HepG2 (cell line): Measurements from ENCODE around the gene ZFX. TPM values are rescaled to one million over a fixed set of nuclear protein-coding genes. Genes with fewer than 3 reads are reported as not detected.
A peak's percentile ranks its signal among the peaks of the same experiment; 100 is the strongest.

ENCODE experiments used
- ARID5B ChIP-seq: IDR thresholded peaks from 2 replicates; pipeline ENCODE4 v1.4.0; 2020; ENCODE audit warnings: mild to moderate bottlenecking, missing genetic modification reagents
- BCL3 ChIP-seq: sonication (generic); formaldehyde crosslinking; IDR thresholded peaks from 2 replicates; pipeline ENCODE4 v1.5.1; 2020; ENCODE audit warnings: mild to moderate bottlenecking, missing genetic modification reagents, moderate library complexity
- CEBPG ChIP-seq: IDR thresholded peaks from 2 replicates; pipeline ENCODE4 v1.6.1; 2016
- FOXK2 ChIP-seq: fragments of 450-650 bp; IDR thresholded peaks from 2 replicates; pipeline ENCODE4 v1.6.1; 2016
- HDAC1 ChIP-seq: sonication (generic); formaldehyde crosslinking; IDR thresholded peaks from 2 replicates; pipeline ENCODE4 v1.5.1; 2020; ENCODE audit warnings: mild to moderate bottlenecking, missing genetic modification reagents
- HNRNPL ChIP-seq: fragments of 200-400 bp; formaldehyde crosslinking; IDR thresholded peaks from 2 replicates; pipeline ENCODE4 v1.6.1; 2017; ENCODE audit warnings: mild to moderate bottlenecking, low read depth, low read length
- JUNB ChIP-seq: sonication (generic); formaldehyde crosslinking; IDR thresholded peaks from 2 replicates; pipeline ENCODE4 v1.8.0; 2022; ENCODE audit warnings: missing genetic modification reagents, mild to moderate bottlenecking, borderline replicate concordance
- KAT8 ChIP-seq: IDR thresholded peaks from 2 replicates; pipeline ENCODE4 v1.6.1; 2016; ENCODE audit warnings: missing genetic modification reagents, missing compliant biosample characterization
- KDM5B ChIP-seq: sonication (generic); formaldehyde crosslinking; IDR thresholded peaks from 2 replicates; pipeline ENCODE4 v1.4.0; 2020; ENCODE audit warnings: missing genetic modification reagents, mild to moderate bottlenecking, borderline replicate concordance
- MLLT10 ChIP-seq: sonication (generic); formaldehyde crosslinking; IDR thresholded peaks from 2 replicates; pipeline ENCODE4 v1.4.0; 2020; ENCODE audit warnings: missing genetic modification reagents
- MTF1 ChIP-seq: sonication (generic); formaldehyde crosslinking; IDR thresholded peaks from 2 replicates; pipeline ENCODE4 v1.5.0; 2020; ENCODE audit warnings: missing genetic modification reagents
- MXD1 ChIP-seq: sonication (generic); formaldehyde crosslinking; IDR thresholded peaks from 2 replicates; pipeline ENCODE4 v1.4.0; 2020; ENCODE audit warnings: mild to moderate bottlenecking, missing genetic modification reagents
- MYC ChIP-seq: sonication (generic); formaldehyde crosslinking; IDR thresholded peaks from 2 replicates; pipeline ENCODE4 v1.9.0; 2021; ENCODE audit warnings: missing genetic modification reagents, borderline replicate concordance
- SAP130 ChIP-seq: IDR thresholded peaks from 2 replicates; pipeline ENCODE4 v1.6.1; 2016; ENCODE audit warnings: low read depth
- TBL1XR1 ChIP-seq: fragments of 150-350 bp; IDR thresholded peaks from 2 replicates; pipeline ENCODE4 v1.6.1; 2014; ENCODE audit warnings: borderline replicate concordance, low read length; ENCODE audit not compliant: partially characterized antibody
- TBX3 ChIP-seq: fragments of 450-650 bp; IDR thresholded peaks from 2 replicates; pipeline ENCODE4 v1.6.1; 2017; ENCODE audit warnings: antibody characterized with exemption, mild to moderate bottlenecking, inconsistent platforms, borderline replicate concordance
- TGIF2 ChIP-seq: IDR thresholded peaks from 2 replicates; pipeline ENCODE4 v1.6.1; 2016; ENCODE audit warnings: control low read depth, missing compliant biosample characterization
- TOE1 ChIP-seq: sonication (generic); formaldehyde crosslinking; IDR thresholded peaks from 2 replicates; pipeline ENCODE4 v1.4.0; 2020; ENCODE audit warnings: mild to moderate bottlenecking, missing genetic modification reagents
- ZBTB26 ChIP-seq: IDR thresholded peaks from 2 replicates; pipeline ENCODE4 v1.6.1; 2016; ENCODE audit warnings: missing compliant biosample characterization, missing genetic modification reagents, borderline replicate concordance
- ZC3H13 ChIP-seq: sonication (generic); formaldehyde crosslinking; IDR thresholded peaks from 2 replicates; pipeline ENCODE4 v1.8.1; 2023; ENCODE audit warnings: mild to moderate bottlenecking, missing genetic modification reagents, moderate library complexity
- ZFP37 ChIP-seq: sonication (generic); formaldehyde crosslinking; IDR thresholded peaks from 2 replicates; pipeline ENCODE4 v1.4.0; 2020; ENCODE audit warnings: missing genetic modification reagents, borderline replicate concordance
- ZFYVE20 ChIP-seq: sonication (generic); formaldehyde crosslinking; IDR thresholded peaks from 2 replicates; pipeline ENCODE4 v1.8.0; 2023; ENCODE audit warnings: low read depth, mild to moderate bottlenecking, moderate library complexity, missing genetic modification reagents, borderline replicate concordance
- ZNF12 ChIP-seq: sonication (generic); formaldehyde crosslinking; IDR thresholded peaks from 2 replicates; pipeline ENCODE4 v1.5.0; 2020; ENCODE audit warnings: missing genetic modification reagents
- ZNF367 ChIP-seq: sonication (generic); formaldehyde crosslinking; IDR thresholded peaks from 2 replicates; pipeline ENCODE4 v1.4.0; 2020; ENCODE audit warnings: missing genetic modification reagents, borderline replicate concordance
- ZNF777 ChIP-seq: sonication (generic); formaldehyde crosslinking; IDR thresholded peaks from 2 replicates; pipeline ENCODE4 v1.4.0; 2020; ENCODE audit warnings: missing genetic modification reagents
- ZNF879 ChIP-seq: sonication (generic); formaldehyde crosslinking; IDR thresholded peaks from 2 replicates; pipeline ENCODE4 v1.8.1; 2023; ENCODE audit warnings: missing genetic modification reagents
- polyA plus RNA-seq, 8 experiments: library from polyadenylated mRNA; depleted of rRNA in 3 of 8; stranded (reverse) in 7 of 8; unstranded in 1 of 8; fragments of >200 nt; fragmentation: Illumina TruSeq in 4 of 8; extraction: Trizol in 4 of 8; gene quantifications; 2 replicates each; pipeline versions ENCODE4 v1.2.1 to v1.2.3, GENCODE V29; 2011 to 2016; ENCODE audit warnings: low read depth in 4 of 8, missing spikeins in 1 of 8, mixed read lengths in 1 of 8; ENCODE audit not compliant: insufficient read depth in 1 of 8
- total RNA-seq, 5 experiments: library from RNA; depleted of rRNA; stranded (reverse); fragments of >200 nt; fragmentation: Illumina TruSeq; extraction: Trizol; gene quantifications; 2 replicates each; pipeline ENCODE4 v1.2.3, GENCODE V29; 2016; ENCODE audit warnings: low read depth in 1 of 5
- TF ChIP-seq, protein P1 (sequence below): IDR thresholded peaks from 2 replicates; pipeline ENCODE4 v1.6.1; 2016; ENCODE audit warnings: control low read depth

Gene ZFX
- total and polyA plus RNA-seq, 2 of the 13 experiments (the other 11 are each of a cell fraction or from before 2014, with no cell fraction given) = 13.8 to 37.3 TPM

DNA sequence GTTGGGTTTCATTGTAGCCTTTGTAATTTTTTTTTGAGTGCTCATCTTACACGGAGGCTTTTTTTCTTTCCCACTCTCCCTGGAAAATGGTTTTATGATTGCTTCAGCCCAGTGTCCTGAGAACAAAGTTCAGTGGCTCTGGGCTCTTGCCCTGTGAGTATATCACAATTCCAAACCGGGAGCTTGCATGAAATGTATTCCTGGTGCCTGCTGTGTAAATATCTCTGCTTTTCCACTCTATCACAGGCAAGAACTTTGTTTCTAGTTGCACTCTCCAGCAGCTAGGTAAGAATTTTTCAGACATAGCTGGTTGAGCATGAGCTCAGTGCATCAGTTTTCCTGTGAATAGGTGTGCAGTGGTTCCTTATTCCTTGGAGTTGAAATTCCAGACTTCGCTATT lies 103.5 kb downstream of the ZFX start (continued):
- no peak for TF ChIP-seq MXD1 (CRISPR knock-in tag)
- TF ChIP-seq ZNF879 (CRISPR knock-in tag) = no peak
- no peak for TF ChIP-seq MTF1 (CRISPR knock-in tag)
- TF ChIP-seq ZFYVE20 = no peak
- no peak for TF ChIP-seq BCL3 (CRISPR knock-in tag)
- no peak for TF ChIP-seq HDAC1 (CRISPR knock-in tag)
- no peak for TF ChIP-seq FOXK2
- no peak for TF ChIP-seq ZBTB26
- TF ChIP-seq ZNF777 (CRISPR knock-in tag) = no peak
- no peak for TF ChIP-seq MYC (CRISPR knock-in tag)
- no peak for TF ChIP-seq KAT8 (CRISPR knock-in tag)
- TF ChIP-seq ZNF367 (CRISPR knock-in tag) = no peak
- peak; percentile 67 for TF ChIP-seq ARID5B
- peak; percentile 13; the same call in 1 of the 2 replicates for TF ChIP-seq SAP130 (CRISPR knock-in tag)
- TF ChIP-seq, protein P1, sequence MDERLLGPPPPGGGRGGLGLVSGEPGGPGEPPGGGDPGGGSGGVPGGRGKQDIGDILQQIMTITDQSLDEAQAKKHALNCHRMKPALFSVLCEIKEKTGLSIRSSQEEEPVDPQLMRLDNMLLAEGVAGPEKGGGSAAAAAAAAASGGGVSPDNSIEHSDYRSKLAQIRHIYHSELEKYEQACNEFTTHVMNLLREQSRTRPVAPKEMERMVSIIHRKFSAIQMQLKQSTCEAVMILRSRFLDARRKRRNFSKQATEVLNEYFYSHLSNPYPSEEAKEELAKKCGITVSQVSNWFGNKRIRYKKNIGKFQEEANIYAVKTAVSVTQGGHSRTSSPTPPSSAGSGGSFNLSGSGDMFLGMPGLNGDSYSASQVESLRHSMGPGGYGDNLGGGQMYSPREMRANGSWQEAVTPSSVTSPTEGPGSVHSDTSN = no peak
- no peak for TF ChIP-seq MLLT10 (CRISPR knock-in tag)
- TF ChIP-seq CEBPG (CRISPR knock-in tag) = peak; percentile 60
- TF ChIP-seq HNRNPL = no peak
- TF ChIP-seq ZFP37 (CRISPR knock-in tag) = no peak
- TF ChIP-seq ZNF12 (CRISPR knock-in tag) = no peak
- TF ChIP-seq TBX3 = no peak
- TF ChIP-seq TOE1 (CRISPR knock-in tag) = no peak
- no peak for TF ChIP-seq TGIF2 (CRISPR knock-in tag)
- no peak for TF ChIP-seq KDM5B (CRISPR knock-in tag)
- TF ChIP-seq ZC3H13 = no peak
- no peak for TF ChIP-seq JUNB
- no peak for TF ChIP-seq TBL1XR1
